IPS-18c (cell line): Measurements from ENCODE around the gene ARID1A.

ENCODE experiments used
- H3K4me3 ChIP-seq: 2 replicates; pipeline ENCODE4 v1.7.0; 2013; ENCODE audit warnings: low read depth, mild to moderate bottlenecking, low read length, moderate library complexity; ENCODE audit not compliant: insufficient read depth
- H3K9me3 ChIP-seq: one replicate; pipeline ENCODE4 v1.6.1; 2013; ENCODE audit warnings: mild to moderate bottlenecking, low read length, moderate library complexity; ENCODE audit not compliant: control insufficient read depth, insufficient read depth

The ARID1A gene

DNA sequence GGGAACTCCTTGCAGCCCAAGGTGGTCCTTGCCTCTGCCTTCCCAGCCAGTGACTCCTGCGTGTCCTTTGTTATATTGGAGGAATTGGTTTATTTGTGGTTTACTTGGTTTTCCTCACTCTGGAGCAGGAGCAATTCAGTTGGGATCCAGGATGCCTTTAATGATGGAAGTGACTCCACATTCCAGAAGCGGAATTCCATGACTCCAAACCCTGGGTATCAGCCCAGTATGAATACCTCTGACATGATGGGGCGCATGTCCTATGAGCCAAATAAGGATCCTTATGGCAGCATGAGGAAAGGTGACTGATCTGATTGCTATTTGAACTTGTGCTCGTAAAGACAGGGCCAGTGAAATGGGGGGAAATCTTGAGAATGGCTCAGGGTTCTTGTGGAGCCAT, 76.9 kb downstream of the ARID1A start:
- Histone ChIP-seq H3K9me3 (no peaks in the 10 kb centered on the region), H3K4me3 (no peak overlapping the region)

GRCh38 chr1:26774462-26774861, 78.6 kb downstream of the ARID1A start:
- Histone ChIP-seq H3K4me3 (no peak overlapping the region), H3K9me3 (no peaks in the 10 kb centered on the region)

- Histone ChIP-seq H3K4me3 (no peak overlapping the region), H3K9me3 (no peaks in the 10 kb centered on the region)
Observed at GRCh38 chr1:26775666-26776065, 79.9 kb downstream of the ARID1A start.

DNA sequence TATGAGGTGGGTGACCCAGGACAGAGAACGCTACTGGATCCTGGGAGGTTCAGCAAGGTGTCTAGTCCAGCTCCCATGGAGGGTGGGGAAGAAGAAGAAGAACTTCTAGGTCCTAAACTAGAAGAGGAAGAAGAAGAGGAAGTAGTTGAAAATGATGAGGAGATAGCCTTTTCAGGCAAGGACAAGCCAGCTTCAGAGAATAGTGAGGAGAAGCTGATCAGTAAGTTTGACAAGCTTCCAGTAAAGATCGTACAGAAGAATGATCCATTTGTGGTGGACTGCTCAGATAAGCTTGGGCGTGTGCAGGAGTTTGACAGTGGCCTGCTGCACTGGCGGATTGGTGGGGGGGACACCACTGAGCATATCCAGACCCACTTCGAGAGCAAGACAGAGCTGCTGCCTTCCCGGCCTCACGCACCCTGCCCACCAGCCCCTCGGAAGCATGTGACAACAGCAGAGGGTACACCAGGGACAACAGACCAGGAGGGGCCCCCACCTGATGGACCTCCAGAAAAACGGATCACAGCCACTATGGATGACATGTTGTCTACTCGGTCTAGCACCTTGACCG, 83.4 kb downstream of the ARID1A start:
- Histone ChIP-seq H3K9me3 (peaks cover 2% of the 10 kb centered on the region), H3K4me3 (no peak overlapping the region)

- H3K9me3 ChIP-seq, result peaks cover 2% of the 10 kb centered on the region
- no peak overlapping the region for H3K4me3 ChIP-seq
Observed at GRCh38 chr1:26780344-26780957, 84.6 kb downstream of the ARID1A start.

DNA sequence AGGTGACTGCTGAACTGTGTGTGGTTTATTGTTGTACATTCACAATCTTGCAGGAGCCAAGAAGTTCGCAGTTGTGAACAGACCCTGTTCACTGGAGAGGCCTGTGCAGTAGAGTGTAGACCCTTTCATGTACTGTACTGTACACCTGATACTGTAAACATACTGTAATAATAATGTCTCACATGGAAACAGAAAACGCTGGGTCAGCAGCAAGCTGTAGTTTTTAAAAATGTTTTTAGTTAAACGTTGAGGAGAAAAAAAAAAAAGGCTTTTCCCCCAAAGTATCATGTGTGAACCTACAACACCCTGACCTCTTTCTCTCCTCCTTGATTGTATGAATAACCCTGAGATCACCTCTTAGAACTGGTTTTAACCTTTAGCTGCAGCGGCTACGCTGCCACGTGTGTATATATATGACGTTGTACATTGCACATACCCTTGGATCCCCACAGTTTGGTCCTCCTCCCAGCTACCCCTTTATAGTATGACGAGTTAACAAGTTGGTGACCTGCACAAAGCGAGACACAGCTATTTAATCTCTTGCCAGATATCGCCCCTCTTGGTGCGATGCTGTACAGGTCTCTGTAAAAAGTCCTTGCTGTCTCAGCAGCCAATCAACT, 85.5 kb downstream of the ARID1A start:
- Histone ChIP-seq H3K4me3 (no peak overlapping the region), H3K9me3 (peaks cover 2% of the 10 kb centered on the region)

DNA sequence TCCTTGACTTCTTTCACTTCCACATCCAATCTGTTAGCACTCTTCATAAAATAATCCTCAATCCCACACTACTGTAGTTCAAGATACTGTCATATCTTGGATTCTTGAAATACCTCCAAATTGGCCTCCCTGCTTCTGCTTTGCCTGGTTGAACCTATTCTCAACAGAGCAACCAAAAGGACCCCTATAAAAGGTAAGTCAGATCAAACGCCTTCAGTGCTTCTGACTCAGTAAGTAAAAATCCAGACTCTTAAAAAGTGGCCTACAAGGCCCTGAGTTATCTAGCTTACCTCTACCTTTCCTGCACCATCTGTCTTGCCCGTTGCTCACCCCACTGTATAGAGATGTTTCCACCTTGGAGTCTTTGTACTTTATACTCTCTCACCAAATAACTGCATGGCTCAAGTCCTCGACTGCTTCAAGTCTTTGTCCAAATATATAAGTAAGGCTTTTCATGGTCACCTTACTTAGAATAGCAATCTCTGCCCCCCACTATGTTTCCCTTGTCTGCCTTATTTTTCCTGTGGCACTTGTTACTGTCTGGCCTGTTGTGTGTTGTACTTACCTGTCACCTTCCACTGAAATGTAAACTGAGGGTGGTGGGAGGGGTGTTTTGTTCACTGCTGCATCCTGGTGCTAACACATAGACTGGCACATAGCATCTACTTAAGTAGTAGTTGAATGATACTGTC, 86.9 kb downstream of the ARID1A start:
- no peak overlapping the region for H3K4me3 ChIP-seq
- H3K9me3 ChIP-seq, result peaks cover 2% of the 10 kb centered on the region

- Histone ChIP-seq H3K4me3 (no peak overlapping the region), H3K9me3 (peaks cover 2% of the 10 kb centered on the region)
Observed at GRCh38 chr1:26783646-26784022, 87.8 kb downstream of the ARID1A start.

DNA sequence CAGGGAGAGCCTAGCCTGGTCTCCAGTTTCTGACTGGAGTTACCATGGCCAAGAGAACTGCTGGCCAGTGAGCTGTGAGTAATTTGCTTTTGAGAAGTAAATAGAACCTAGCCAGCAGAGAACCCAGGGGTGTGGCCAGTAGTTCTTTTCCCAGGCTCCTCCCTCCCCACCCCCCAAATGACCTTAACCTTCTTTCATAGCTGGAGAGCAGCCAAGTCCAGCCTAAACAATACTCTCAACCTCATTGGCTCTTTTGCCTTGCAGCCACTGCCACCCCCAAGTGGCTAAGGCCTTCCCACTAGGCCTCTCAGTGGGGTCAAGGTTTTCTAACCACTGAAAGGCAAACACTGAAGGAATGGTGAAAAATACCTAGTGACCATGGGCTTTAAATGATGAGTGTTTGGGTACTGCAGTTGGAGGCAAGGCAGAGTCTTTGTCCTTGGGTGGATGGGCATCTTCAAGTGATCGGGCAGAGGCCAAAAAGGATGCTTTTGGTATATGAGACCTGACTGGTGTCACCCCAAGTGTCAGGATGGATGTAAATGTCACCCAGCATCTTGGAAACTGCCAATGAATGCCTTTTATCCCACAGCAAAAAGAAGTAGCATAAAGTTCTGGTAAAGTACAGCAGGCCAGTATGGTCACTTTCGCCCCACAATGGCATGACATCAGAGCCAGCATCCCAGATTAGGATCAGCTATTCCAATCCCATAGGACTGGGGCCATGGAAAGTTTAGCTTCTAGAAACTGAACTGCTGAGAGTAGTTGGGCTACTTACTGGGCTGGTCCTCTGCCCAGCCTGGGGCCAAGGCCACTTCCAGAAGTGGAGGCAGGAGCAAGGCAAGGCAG, 88.4 kb downstream of the ARID1A start:
- Histone ChIP-seq H3K4me3 (no peak overlapping the region), H3K9me3 (peaks cover 2% of the 10 kb centered on the region)

GRCh38 chr1:26784886-26785285, 89.1 kb downstream of the ARID1A start:
- Histone ChIP-seq H3K9me3 (peaks cover 2% of the 10 kb centered on the region), H3K4me3 (no peak overlapping the region)

GRCh38 chr1:26785611-26786436, 90.0 kb downstream of the ARID1A start:
- H3K4me3 ChIP-seq, result no peak overlapping the region
- peaks cover 2% of the 10 kb centered on the region for H3K9me3 ChIP-seq

GRCh38 chr1:26786437-26787380, 90.9 kb downstream of the ARID1A start:
- peak overlapping the region; percentile 93; the same call in 1 of the 2 replicates for H3K4me3 ChIP-seq
- peaks cover 2% of the 10 kb centered on the region for H3K9me3 ChIP-seq

- H3K4me3 ChIP-seq, result peak overlapping the region; percentile 93
Observed at GRCh38 chr1:26787381-26787705, 91.5 kb downstream of the ARID1A start.

DNA sequence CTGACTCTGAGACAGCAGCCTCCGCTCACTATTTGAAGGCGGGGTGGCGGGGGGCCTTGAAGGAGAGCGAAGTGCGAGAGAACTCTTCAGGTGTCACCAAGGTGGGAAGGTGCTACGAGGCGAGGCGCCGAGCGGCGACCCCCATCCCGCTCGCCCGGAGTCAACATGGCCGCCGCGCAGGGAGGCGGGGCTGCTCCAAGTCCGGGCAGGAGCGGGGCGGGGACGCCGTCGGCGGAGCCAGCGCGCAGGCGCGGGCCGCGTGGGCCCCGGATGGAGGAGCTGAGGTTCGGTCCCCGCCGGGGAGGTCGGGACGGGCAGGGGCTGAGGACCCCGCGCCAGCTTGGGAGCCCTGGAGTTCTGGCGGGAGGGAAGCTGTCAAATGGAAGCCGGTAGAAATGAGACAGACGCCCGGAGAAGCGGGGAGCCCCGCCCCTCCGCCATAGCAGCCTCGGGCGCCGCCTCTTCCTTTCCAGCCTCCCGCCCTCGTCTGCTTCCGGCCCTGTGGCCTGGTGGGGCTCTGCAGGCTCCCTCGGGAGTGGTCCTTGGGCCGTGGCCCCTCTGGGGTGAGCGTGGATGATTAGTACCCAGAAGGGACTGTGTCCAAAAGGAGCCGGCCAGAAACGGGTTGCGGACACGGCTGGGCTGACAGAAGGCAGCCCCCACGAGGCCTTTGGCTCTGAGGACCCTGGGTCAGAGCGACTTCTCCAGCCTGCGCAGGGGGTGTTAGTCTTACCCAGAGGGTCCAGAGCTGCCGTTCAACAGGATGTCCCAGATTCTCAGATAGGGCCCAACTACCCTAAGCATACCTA, 92.1 kb downstream of the ARID1A start, which contains the start of gene PIGV:
PIGV (plus strand) TSS at position 245 of the 809 bp plus-strand sequence. CDS start 2,866 bp downstream, outside the sequence.
- H3K9me3 ChIP-seq, result no peaks in the 10 kb centered on the region
- H3K4me3 ChIP-seq, result peak within 1 kb of the TSS; percentile 93

More at GRCh38 chr1:26787381-26787705, 91.5 kb downstream of the ARID1A start:
- H3K9me3 ChIP-seq, result peaks cover 2% of the 10 kb centered on the region

DNA sequence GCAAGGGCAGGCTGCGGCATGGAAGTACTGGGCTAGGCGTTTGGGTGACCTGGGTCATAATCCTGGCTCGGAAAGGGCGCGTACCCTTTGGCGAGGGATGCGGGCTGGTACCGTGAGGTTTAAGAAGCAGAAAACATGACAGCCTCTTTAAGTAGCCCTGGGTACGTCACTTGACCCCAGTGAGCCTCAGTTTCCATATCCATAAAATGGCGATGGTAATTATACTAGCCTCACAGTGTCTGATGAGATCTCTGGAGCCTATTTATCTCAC, 92.6 kb downstream of the ARID1A start:
- no peaks in the 10 kb centered on the region for H3K9me3 ChIP-seq

More for the DNA sequence above, 92.6 kb downstream of the ARID1A start:
- H3K4me3 ChIP-seq, result peak overlapping the region; percentile 93
